Transverse colon (tissue), 4 donors: ENCODE data around the gene SLC17A3.

Experiments used
- CTCF ChIP-seq, 5 experiments: fragments of 200-600 bp in 3 of 5; fragments of 450-650 bp in 2 of 5; sonication (generic) in 3 of 5; IDR thresholded peaks; 1 replicate in 2 of 5; 2 replicates in 3 of 5; pipeline ENCODE4 v1.5.1; 2016 to 2017; ENCODE audit warnings: antibody characterized with exemption in 5 of 5, inconsistent platforms in 3 of 5, mild to moderate bottlenecking in 2 of 5, moderate library complexity in 1 of 5
- POLR2A ChIP-seq: fragments of 450-650 bp; IDR thresholded peaks from one replicate; pipeline ENCODE4 v1.6.1; 2016; ENCODE audit warnings: antibody characterized with exemption, mild to moderate bottlenecking, moderate library complexity
- POLR2AphosphoS5 ChIP-seq, 3 donors: sonication (generic); formaldehyde crosslinking; IDR thresholded peaks; one replicate each; pipeline ENCODE4 v1.6.1; 2016; ENCODE audit warnings: antibody characterized with exemption in 3 of 3

- TF ChIP-seq POLR2A: no peak
- no peak for TF ChIP-seq CTCF (IDR thresholded peaks at IDR 0.05)
- TF ChIP-seq POLR2AphosphoS5 (IDR thresholded peaks at IDR 0.05): no peak
Observed at GRCh38 chr6:25883991-25884390, 9.9 kb upstream of the SLC17A3 start.
